K562 (cell line): ENCODE measurements around the gene DAGLA. TPM values are rescaled to one million over a fixed set of nuclear protein-coding genes. Genes with fewer than 3 reads are reported as not detected.

ENCODE experiments used
- ARID4B ChIP-seq: sonication (generic); formaldehyde crosslinking; IDR thresholded peaks from 2 replicates; pipeline ENCODE4 v1.8.0; 2022; ENCODE audit warnings: mild to moderate bottlenecking, missing genetic modification reagents
- BRF1 ChIP-seq: IDR thresholded peaks from 3 replicates; pipeline ENCODE4 v1.6.1; 2011; ENCODE audit warnings: borderline replicate concordance, mild to moderate bottlenecking; ENCODE audit not compliant: insufficient read length; ENCODE audit errors: extremely low read depth
- CHD2 ChIP-seq: IDR thresholded peaks from 2 replicates; pipeline ENCODE4 v1.6.1; 2011; ENCODE audit warnings: low read depth, low read length
- CREB1 ChIP-seq, 2 experiments: sonication (generic) in 1 of 2; formaldehyde crosslinking in 1 of 2; IDR thresholded peaks; 2 replicates each; pipeline versions ENCODE4 v1.6.1 to v1.8.0; 2012 to 2022; ENCODE audit warnings: inconsistent platforms in 1 of 2, mild to moderate bottlenecking in 1 of 2, missing genetic modification reagents in 1 of 2, moderate library complexity in 1 of 2
- DIDO1 ChIP-seq: fragments of 450-650 bp; IDR thresholded peaks from 2 replicates; pipeline ENCODE4 v1.6.1; 2016; ENCODE audit warnings: low read depth, missing biosample characterization, missing genetic modification characterization
- FOXK2 ChIP-seq, 2 experiments: fragments of 450-650 bp; IDR thresholded peaks in 1 of 2; conservative IDR thresholded peaks in 1 of 2; 2 replicates each; pipeline ENCODE4 v1.6.1; 2016; ENCODE audit warnings: low read depth in 2 of 2, mild to moderate bottlenecking in 1 of 2
- HMBOX1 ChIP-seq: sonication (generic); IDR thresholded peaks from 2 replicates; pipeline ENCODE4 v1.6.1; 2016
- JUN ChIP-seq, 2 experiments: sonication (generic) in 1 of 2; formaldehyde crosslinking in 1 of 2; IDR thresholded peaks; 2 replicates each; pipeline versions ENCODE4 v1.6.1 to v1.8.0; 2012 to 2022; ENCODE audit warnings: borderline replicate concordance in 2 of 2, mild to moderate bottlenecking in 2 of 2, improper control_type of control experiment in 1 of 2, low read depth in 1 of 2, low read length in 1 of 2, missing genetic modification reagents in 1 of 2
- MBD1 ChIP-seq: fragments of 250-450 bp; sonication (Bioruptor Pico); IDR thresholded peaks from 2 replicates; pipeline ENCODE4 v1.8.0; 2022; ENCODE audit warnings: inconsistent platforms
- MYC ChIP-seq, 2 experiments: fragments of 250-450 bp in 1 of 2; sonication (Bioruptor Pico) in 1 of 2; IDR thresholded peaks; 2 replicates each; pipeline versions ENCODE4 v1.5.1 to v1.6.1; 2012 to 2021; ENCODE audit warnings: low read depth in 2 of 2, borderline replicate concordance in 1 of 2, improper control_type of control experiment in 1 of 2, low read length in 1 of 2, mild to moderate bottlenecking in 1 of 2, moderate library complexity in 1 of 2
- PHB ChIP-seq: fragments of 250-450 bp; sonication (Bioruptor Pico); IDR thresholded peaks from 2 replicates; pipeline ENCODE4 v1.5.0; 2021
- POLR2H ChIP-seq: IDR thresholded peaks from 2 replicates; pipeline ENCODE4 v1.6.1; 2016; ENCODE audit warnings: missing genetic modification characterization, low read depth, mild to moderate bottlenecking, control low read depth, missing compliant biosample characterization, moderate library complexity
- WHSC1 ChIP-seq: IDR thresholded peaks from one replicate; pipeline ENCODE4 v1.6.1; 2012; ENCODE audit warnings: low read length, control low read depth, inconsistent platforms
- ZNF398 ChIP-seq: fragments of 250-450 bp; sonication (Bioruptor Pico); IDR thresholded peaks from 2 replicates; pipeline ENCODE4 v1.8.0; 2021; ENCODE audit warnings: moderate library complexity, mild to moderate bottlenecking, inconsistent platforms
- ZNF584 ChIP-seq: fragments of 200-800 bp; sonication (Bioruptor generic); IDR thresholded peaks from 2 replicates; pipeline ENCODE4 v1.6.1; 2016; ENCODE audit warnings: low read depth, mild to moderate bottlenecking, missing genetic modification characterization, missing compliant biosample characterization
- polyA plus RNA-seq, 8 experiments: library from polyadenylated mRNA; depleted of rRNA in 4 of 8; stranded (reverse) in 5 of 8; unstranded in 3 of 8; fragments of >200 nt; fragmentation: Nextera tagmentation in 2 of 8; fragmentation: Illumina TruSeq in 1 of 8; extraction: Ambion mirVana in 2 of 8; extraction: Trizol in 1 of 8; gene quantifications; 2 replicates each; pipeline versions ENCODE4 v1.2.1 to v1.2.3, GENCODE V29; 2011 to 2014; ENCODE audit warnings: inconsistent platforms in 1 of 8, missing spikeins in 1 of 8
- total RNA-seq, 7 experiments: library from RNA; depleted of rRNA in 6 of 7; stranded (reverse); fragments of >200 nt in 6 of 7; fragmentation: Illumina TruSeq in 2 of 7; extraction: Trizol in 2 of 7; gene quantifications; 2 replicates each; pipeline versions ENCODE4 v1.2.1 to v1.2.3, GENCODE V29; 2011 to 2021; ENCODE audit warnings: low replicate concordance in 1 of 7

The DAGLA gene
- total and polyA plus RNA-seq, 9 of the 15 experiments (the other 6 are each of a cell fraction or from before 2014, with no cell fraction given): 0.03 to 0.16 (median 0.04) TPM; not detected in 4

- TF ChIP-seq ARID4B (CRISPR knock-in tag) (no peak), HMBOX1 (no peak), JUN (IDR thresholded peaks at IDR 0.05; ENCODE audit: borderline replicate concordance, low read depth, low read length) (no peak), JUN (CRISPR knock-in tag; IDR thresholded peaks at IDR 0.05; ENCODE audit: borderline replicate concordance) (no peak), BRF1 (no peak), CREB1 (IDR thresholded peaks at IDR 0.05) (no peak), CREB1 (CRISPR knock-in tag; IDR thresholded peaks at IDR 0.05) (no peak), MYC (IDR thresholded peaks at IDR 0.05; ENCODE audit: low read depth, low read length) (peak; percentile 37; the same call in 1 of the 2 replicates), MYC (CRISPR knock-in tag; IDR thresholded peaks at IDR 0.05; ENCODE audit: borderline replicate concordance, low read depth) (no peak), PHB (no peak), ZNF584 (CRISPR knock-in tag) (no peak), CHD2 (no peak), DIDO1 (tag) (no peak), ZNF398 (CRISPR knock-in tag) (no peak), WHSC1 (no peak), FOXK2 (conservative IDR thresholded peaks at IDR 0.05 in 1 of 2, IDR thresholded peaks at IDR 0.05 in 1 of 2; ENCODE audit: low read depth in 2 of 2) (no peak), MBD1 (CRISPR knock-in tag) (no peak), POLR2H (tag) (no peak)
These were observed 67.2 kb downstream of the DAGLA start (continued) for GRCh38 chr11:61747192-61747966.
